Subcutaneous preadipocyte (primary cell): ENCODE measurements around the gene SLC46A2. TPM values are rescaled to one million over a fixed set of nuclear protein-coding genes. Genes with fewer than 3 reads are reported as not detected.

Experiments
- total RNA-seq: library from RNA; depleted of rRNA; stranded (reverse); fragments of >200 nt; gene quantifications from 2 replicates; pipeline ENCODE4 v1.2.3, GENCODE V29; 2012

Gene SLC46A2, protein sequence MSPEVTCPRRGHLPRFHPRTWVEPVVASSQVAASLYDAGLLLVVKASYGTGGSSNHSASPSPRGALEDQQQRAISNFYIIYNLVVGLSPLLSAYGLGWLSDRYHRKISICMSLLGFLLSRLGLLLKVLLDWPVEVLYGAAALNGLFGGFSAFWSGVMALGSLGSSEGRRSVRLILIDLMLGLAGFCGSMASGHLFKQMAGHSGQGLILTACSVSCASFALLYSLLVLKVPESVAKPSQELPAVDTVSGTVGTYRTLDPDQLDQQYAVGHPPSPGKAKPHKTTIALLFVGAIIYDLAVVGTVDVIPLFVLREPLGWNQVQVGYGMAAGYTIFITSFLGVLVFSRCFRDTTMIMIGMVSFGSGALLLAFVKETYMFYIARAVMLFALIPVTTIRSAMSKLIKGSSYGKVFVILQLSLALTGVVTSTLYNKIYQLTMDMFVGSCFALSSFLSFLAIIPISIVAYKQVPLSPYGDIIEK
- not detected in 2 replicates for total RNA-seq

DNA sequence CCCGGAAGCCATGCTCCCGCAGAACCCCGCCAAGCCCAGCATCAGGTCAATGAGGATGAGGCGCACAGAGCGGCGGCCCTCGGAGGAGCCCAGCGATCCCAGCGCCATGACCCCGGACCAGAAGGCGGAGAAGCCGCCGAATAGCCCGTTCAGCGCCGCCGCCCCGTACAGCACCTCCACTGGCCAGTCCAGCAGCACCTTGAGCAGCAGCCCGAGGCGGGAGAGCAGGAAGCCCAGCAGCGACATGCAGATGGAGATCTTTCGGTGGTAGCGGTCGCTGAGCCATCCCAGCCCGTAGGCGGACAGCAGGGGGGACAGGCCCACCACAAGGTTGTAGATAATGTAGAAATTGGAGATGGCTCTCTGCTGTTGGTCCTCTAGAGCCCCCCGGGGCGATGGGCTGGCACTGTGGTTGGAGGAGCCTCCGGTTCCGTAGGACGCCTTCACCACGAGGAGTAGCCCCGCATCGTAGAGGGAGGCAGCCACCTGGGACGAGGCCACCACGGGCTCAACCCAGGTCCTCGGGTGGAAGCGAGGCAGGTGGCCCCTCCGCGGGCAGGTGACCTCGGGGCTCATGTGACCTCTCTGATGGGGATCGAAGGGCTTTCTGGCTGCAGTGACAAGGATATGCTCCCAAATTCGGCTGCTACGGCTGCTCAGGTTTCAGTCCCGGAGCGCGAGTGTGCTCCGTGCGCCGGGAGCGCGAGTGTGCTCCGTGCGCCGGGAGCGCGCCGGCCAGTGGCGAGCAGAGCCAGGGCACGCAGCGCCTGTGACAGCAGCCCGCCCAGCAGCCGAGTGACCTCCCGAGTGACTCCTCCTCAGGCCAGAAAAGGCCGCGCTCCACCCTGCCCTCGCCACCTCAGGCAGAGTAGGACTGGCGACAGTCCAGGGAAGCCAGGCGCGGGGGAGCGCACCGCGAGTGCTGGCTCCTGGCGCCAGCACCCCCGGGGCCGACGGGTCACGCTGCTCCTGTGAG lies at the start of gene SLC46A2:
SLC46A2 (minus strand) TSS at position 771 of the 976 bp plus-strand sequence; CDS start at position 576, 195 bp downstream.

Other genes with a start within 250 kb of the SLC46A2 start
- 16.2 and 19.9 TPM in 2 replicates for gene INIP, start 172.8 kb downstream of the SLC46A2 start, total RNA-seq
- gene SNX30, start 140.1 kb downstream of the SLC46A2 start, total RNA-seq, result 14.1 and 15.1 TPM in 2 replicates
- 0.73 and 2.0 TPM in 2 replicates for gene ZNF883, start 121.3 kb upstream of the SLC46A2 start, total RNA-seq
- gene ZFP37, start 165.8 kb upstream of the SLC46A2 start, total RNA-seq, result 0.73 and 1.6 TPM in 2 replicates